Measurements from ENCODE around the gene ALDOC. TPM values are rescaled to one million over a fixed set of nuclear protein-coding genes. Genes with fewer than 3 reads are reported as not detected.
A peak's percentile ranks its signal among the peaks of the same experiment; 100 is the strongest.

The ALDOC gene
- total and polyA plus RNA-seq, 4 donors: 15.5 to 52.5 (median 30.6) TPM

- TF ChIP-seq CTCF (IDR thresholded peaks at IDR 0.05; ENCODE audit: control extremely low read depth, extremely low read depth): no peak
- Histone ChIP-seq H3K9ac (ENCODE audit: insufficient read depth in 1 of 2, low read length in 2 of 2) (no peak overlapping the region), H3K9me3 (ENCODE audit: control insufficient read depth in 4 of 4, insufficient read depth in 3 of 4, low read length in 3 of 4) (no peaks in the 10 kb centered on the region), H3K27ac (ENCODE audit: low read depth in 1 of 2, low read length in 1 of 2) (no peak overlapping the region), H3K27me3 (ENCODE audit: control insufficient read depth in 3 of 3, insufficient read depth in 3 of 3, low read length in 2 of 3) (no peaks in the 10 kb centered on the region), H3K36me3 (ENCODE audit: control insufficient read depth in 4 of 4, insufficient read depth in 4 of 4, low read length in 4 of 4) (no peaks in the 10 kb centered on the region), H3K4me1 (ENCODE audit: control insufficient read depth in 5 of 5, insufficient read depth in 5 of 5, low read length in 5 of 5) (peaks cover 0 to 19% (median 0%) of the 10 kb centered on the region in 5 donors), H3K4me3 (no peak overlapping the region)
- ATAC-seq (ENCODE audit: insufficient read depth, low FRiP score) (no peak), DNase-seq (no peak)
- 92 to 95% methylated on average over 3 of the region's 3 CpGs for WGBS, 2 donors
Observed at GRCh38 chr17:28529013-28529400, 47.7 kb downstream of the ALDOC start.

GRCh38 chr17:28528327-28529012, 48.2 kb downstream of the ALDOC start:
- no peak for TF ChIP-seq CTCF (IDR thresholded peaks at IDR 0.05; ENCODE audit: control extremely low read depth, extremely low read depth)
- WGBS, 2 donors: 64 to 74% methylated on average over 9 of the region's 9 CpGs
- no peak overlapping the region for H3K9ac ChIP-seq (ENCODE audit: insufficient read depth in 1 of 2, low read length in 2 of 2)
- H3K4me3 ChIP-seq: no peak overlapping the region
- H3K36me3 ChIP-seq (ENCODE audit: control insufficient read depth in 4 of 4, insufficient read depth in 4 of 4, low read length in 4 of 4): no peaks in the 10 kb centered on the region
- H3K9me3 ChIP-seq (ENCODE audit: control insufficient read depth in 4 of 4, insufficient read depth in 3 of 4, low read length in 3 of 4): no peaks in the 10 kb centered on the region
- ATAC-seq (ENCODE audit: insufficient read depth, low FRiP score) (peak; percentile 5), DNase-seq (no peak)
- H3K4me1 ChIP-seq (ENCODE audit: control insufficient read depth in 5 of 5, insufficient read depth in 5 of 5, low read length in 5 of 5): peaks cover 0 to 19% (median 0%) of the 10 kb centered on the region in 5 donors
- H3K27me3 ChIP-seq (ENCODE audit: control insufficient read depth in 3 of 3, insufficient read depth in 3 of 3, low read length in 2 of 3): no peaks in the 10 kb centered on the region
- no peak overlapping the region for H3K27ac ChIP-seq (ENCODE audit: low read depth in 1 of 2, low read length in 1 of 2)

GRCh38 chr17:28527859-28528258, 48.8 kb downstream of the ALDOC start:
- no peak overlapping the region for H3K4me3 ChIP-seq
- 69 to 85% methylated on average over 2 of the region's 2 CpGs for WGBS, 2 donors
- DNase-seq: no peak

More at GRCh38 chr17:28527859-28528258, 48.8 kb downstream of the ALDOC start:
- no peaks in the 10 kb centered on the region for H3K36me3 ChIP-seq (ENCODE audit: control insufficient read depth in 4 of 4, insufficient read depth in 4 of 4, low read length in 4 of 4)
- no peaks in the 10 kb centered on the region for H3K27me3 ChIP-seq (ENCODE audit: control insufficient read depth in 3 of 3, insufficient read depth in 3 of 3, low read length in 2 of 3)
- H3K9me3 ChIP-seq (ENCODE audit: control insufficient read depth in 4 of 4, insufficient read depth in 3 of 4, low read length in 3 of 4): no peaks in the 10 kb centered on the region
- H3K9ac ChIP-seq (ENCODE audit: insufficient read depth in 1 of 2, low read length in 2 of 2): no peak overlapping the region
- no peak overlapping the region for H3K27ac ChIP-seq (ENCODE audit: low read depth in 1 of 2, low read length in 1 of 2)
- peaks cover 0 to 19% (median 0%) of the 10 kb centered on the region in 5 donors for H3K4me1 ChIP-seq (ENCODE audit: control insufficient read depth in 5 of 5, insufficient read depth in 5 of 5, low read length in 5 of 5)
- ATAC-seq (ENCODE audit: insufficient read depth, low FRiP score): no peak
- TF ChIP-seq CTCF (IDR thresholded peaks at IDR 0.05; ENCODE audit: control extremely low read depth, extremely low read depth): no peak
